ENCODE results near the gene ADPRHL1. TPM values are rescaled to one million over a fixed set of nuclear protein-coding genes. Genes with fewer than 3 reads are reported as not detected.

The ADPRHL1 gene
- polyA plus RNA-seq, 3 donors, result 0.15 to 0.52 (median 0.27) TPM

GRCh38 chr13:113488283-113488682 is 35.0 kb upstream of the ADPRHL1 start:
- peaks cover 61% of the 10 kb centered on the region for H4K20me1 ChIP-seq (ENCODE audit: insufficient read depth, low read length)
- 20% methylated on average over 1 of the region's 3 CpGs for WGBS (ENCODE audit: insufficient coverage)
- Mint-ChIP-seq H3K27ac (peak overlapping the region in 4 of 7 donors; percentile 49 to 81 (median 68)), H3K27me3 (ENCODE audit: low read depth in 3 of 3) (peaks cover 0 to 1% (median 0%) of the 10 kb centered on the region in 3 donors), H3K36me3 (peaks cover 8 to 23% of the 10 kb centered on the region in 2 donors), H3K4me1 (peaks cover 44% of the 10 kb centered on the region), H3K4me3 (no peak overlapping the region), H3K9me3 (no peaks in the 10 kb centered on the region)
- peaks cover 39 to 42% of the 10 kb centered on the region in 2 donors for H3K4me1 ChIP-seq (ENCODE audit: control insufficient read depth in 1 of 2, insufficient read depth in 2 of 2, low read length in 2 of 2)
- H3K27me3 ChIP-seq (ENCODE audit: control insufficient read depth in 2 of 2, insufficient read depth in 2 of 2, low read length in 2 of 2), result no peaks in the 10 kb centered on the region
- H3K36me3 ChIP-seq (replicated peaks in 1 of 2; ENCODE audit: control insufficient read depth in 1 of 2, insufficient read depth in 2 of 2, low read length in 2 of 2), result peaks cover 3 to 8% of the 10 kb centered on the region in 2 donors
- peak in 1 of 3 donors; percentile 3 for DNase-seq
- no peaks in the 10 kb centered on the region for H3K9me3 ChIP-seq (replicated peaks in 1 of 2; ENCODE audit: control insufficient read depth in 1 of 2, insufficient read depth in 1 of 2, low read length in 2 of 2)
- intact Hi-C loops (cut with micrococcal nuclease), result no loop called here
- H3K27ac ChIP-seq (ENCODE audit: low read depth in 1 of 2, low read length in 2 of 2), result no peak overlapping the region
- H3K4me3 ChIP-seq (replicated peaks in 1 of 3; ENCODE audit: low read depth in 2 of 3, low read length in 3 of 3), result no peak overlapping the region
- no peak overlapping the region for H3K9ac ChIP-seq (ENCODE audit: insufficient read depth, low read length, poor library complexity, severe bottlenecking)
- H3K4me2 ChIP-seq (replicated peaks; ENCODE audit: extremely low read depth, low read length, poor library complexity, severe bottlenecking), result peak overlapping the region; percentile 1
- no peak overlapping the region for H2AFZ ChIP-seq (ENCODE audit: insufficient read depth, low read depth, low read length, poor library complexity, severe bottlenecking)
- TF ChIP-seq CTCF (IDR thresholded peaks at IDR 0.05), result no peak
- H3K79me2 ChIP-seq (ENCODE audit: insufficient read depth, low read length), result peaks cover 90% of the 10 kb centered on the region

DNA sequence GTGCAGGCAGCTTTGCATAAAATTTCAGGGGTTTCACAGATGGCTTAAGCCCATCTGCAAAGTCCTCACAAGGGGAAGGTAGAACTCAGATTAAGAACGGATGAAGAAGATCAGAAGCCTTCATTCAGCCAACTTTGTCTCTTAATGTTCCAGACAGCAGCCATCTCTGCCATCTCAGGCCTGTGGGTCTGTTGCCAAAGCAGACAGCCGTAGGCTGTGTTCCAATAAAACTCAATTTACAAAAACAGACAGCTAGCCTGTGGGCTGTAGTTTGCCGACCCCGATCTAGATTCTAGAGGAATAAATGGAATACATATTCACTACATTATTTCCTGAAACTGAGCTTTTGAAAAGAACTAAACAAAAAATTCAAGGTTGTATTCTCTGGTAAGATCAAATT is 33.4 kb upstream of the ADPRHL1 start:
- Mint-ChIP-seq H3K27ac (peak overlapping the region in 1 of 7 donors; percentile 29), H3K4me1 (peaks cover 29% of the 10 kb centered on the region), H3K27me3 (ENCODE audit: low read depth in 3 of 3) (peaks cover 0 to 1% (median 0%) of the 10 kb centered on the region in 3 donors), H3K4me3 (no peak overlapping the region), H3K36me3 (peaks cover 16 to 29% of the 10 kb centered on the region in 2 donors), H3K9me3 (no peaks in the 10 kb centered on the region)
- H3K4me1 ChIP-seq (ENCODE audit: control insufficient read depth in 1 of 2, insufficient read depth in 2 of 2, low read length in 2 of 2), result peaks cover 24 to 26% of the 10 kb centered on the region in 2 donors
- H3K36me3 ChIP-seq (replicated peaks in 1 of 2; ENCODE audit: control insufficient read depth in 1 of 2, insufficient read depth in 2 of 2, low read length in 2 of 2), result peaks cover 3 to 12% of the 10 kb centered on the region in 2 donors
- H3K27ac ChIP-seq (ENCODE audit: low read depth in 1 of 2, low read length in 2 of 2), result no peak overlapping the region
- WGBS (ENCODE audit: insufficient coverage), result no CpG with 5 or more reads among the region's 4 CpGs
- no peaks in the 10 kb centered on the region for H3K27me3 ChIP-seq (ENCODE audit: control insufficient read depth in 2 of 2, insufficient read depth in 2 of 2, low read length in 2 of 2)
- peaks cover 62% of the 10 kb centered on the region for H4K20me1 ChIP-seq (ENCODE audit: insufficient read depth, low read length)
- no peak for DNase-seq
- H3K79me2 ChIP-seq (ENCODE audit: insufficient read depth, low read length), result peaks cover 91% of the 10 kb centered on the region
- no peak overlapping the region for H2AFZ ChIP-seq (ENCODE audit: insufficient read depth, low read depth, low read length, poor library complexity, severe bottlenecking)
- no peak overlapping the region for H3K4me3 ChIP-seq (replicated peaks in 1 of 3; ENCODE audit: low read depth in 2 of 3, low read length in 3 of 3)
- no peak overlapping the region for H3K9ac ChIP-seq (ENCODE audit: insufficient read depth, low read length, poor library complexity, severe bottlenecking)
- no peaks in the 10 kb centered on the region for H3K9me3 ChIP-seq (replicated peaks in 1 of 2; ENCODE audit: control insufficient read depth in 1 of 2, insufficient read depth in 1 of 2, low read length in 2 of 2)
- intact Hi-C loops (cut with micrococcal nuclease), result no loop called here
- no peak overlapping the region for H3K4me2 ChIP-seq (replicated peaks; ENCODE audit: extremely low read depth, low read length, poor library complexity, severe bottlenecking)
- no peak for TF ChIP-seq CTCF (IDR thresholded peaks at IDR 0.05)

Measured in CD14-positive monocyte (primary cell).